GM12865 (cell line): ENCODE measurements around the gene APBA2.

Source experiments
- DNase-seq: peaks from one replicate; pipeline ENCODE4 v3.0.0; 2010; ENCODE audit warnings: low read depth
- H3K4me3 ChIP-seq: 2 replicates; pipeline ENCODE4 v1.5.1; 2011; ENCODE audit warnings: mild to moderate bottlenecking, low read depth, low read length, control low read depth
- CTCF ChIP-seq: IDR thresholded peaks from 2 replicates; pipeline ENCODE4 v1.5.1; 2011; ENCODE audit warnings: low read length, control low read depth, low read depth, inconsistent platforms; ENCODE audit not compliant: insufficient read depth; ENCODE audit errors: missing control alignments

APBA2 gene

GRCh38 chr15:29083858-29084257, 198.1 kb downstream of the APBA2 start:
- H3K4me3 ChIP-seq = no peak overlapping the region
- no peak for TF ChIP-seq CTCF
- no peak for DNase-seq

GRCh38 chr15:29086001-29086400, 200.2 kb downstream of the APBA2 start:
- H3K4me3 ChIP-seq = no peak overlapping the region
- no peak for DNase-seq
- TF ChIP-seq CTCF = no peak

- no peak overlapping the region for H3K4me3 ChIP-seq
- DNase-seq = no peak
- no peak for TF ChIP-seq CTCF
Measured at GRCh38 chr15:29086891-29087290, 201.1 kb downstream of the APBA2 start.

GRCh38 chr15:29087521-29088285, 201.9 kb downstream of the APBA2 start:
- no peak for DNase-seq
- no peak for TF ChIP-seq CTCF

GRCh38 chr15:29088666-29089065, 202.9 kb downstream of the APBA2 start:
- DNase-seq = no peak
- H3K4me3 ChIP-seq = no peak overlapping the region
- no peak for TF ChIP-seq CTCF

More at GRCh38 chr15:29087521-29088285, 201.9 kb downstream of the APBA2 start:
- H3K4me3 ChIP-seq = no peak overlapping the region

- no peak for DNase-seq
- no peak overlapping the region for H3K4me3 ChIP-seq
- no peak for TF ChIP-seq CTCF
Measured at GRCh38 chr15:29089731-29090616, 204.2 kb downstream of the APBA2 start.
